Mucosa of rectum (tissue), 2 donors: ENCODE data around the gene GRIP2.

ENCODE experiments used
- H3K27ac ChIP-seq, 2 donors: one replicate each; pipeline ENCODE4 v1.7.0; 2013; ENCODE audit warnings: inconsistent platforms in 2 of 2, low read depth in 2 of 2, low read length in 2 of 2
- H3K27me3 ChIP-seq, 2 donors: one replicate each; pipeline ENCODE4 v1.7.0; 2013; ENCODE audit warnings: low read length in 2 of 2; ENCODE audit not compliant: control insufficient read depth in 2 of 2, insufficient read depth in 2 of 2
- H3K36me3 ChIP-seq, 2 donors: one replicate each; pipeline ENCODE4 v1.7.0; 2013; ENCODE audit warnings: low read length in 2 of 2; ENCODE audit not compliant: control insufficient read depth in 2 of 2, insufficient read depth in 2 of 2
- H3K4me1 ChIP-seq, 2 donors: one replicate each; pipeline ENCODE4 v1.7.0; 2013; ENCODE audit warnings: low read length in 2 of 2, mild to moderate bottlenecking in 1 of 2; ENCODE audit not compliant: control insufficient read depth in 2 of 2, insufficient read depth in 2 of 2
- H3K4me3 ChIP-seq, 2 donors: one replicate each; pipeline ENCODE4 v1.7.0; 2013; ENCODE audit warnings: low read length in 2 of 2
- H3K9ac ChIP-seq, 2 donors: one replicate each; pipeline ENCODE4 v1.7.0; 2013; ENCODE audit warnings: low read length in 2 of 2, low read depth in 1 of 2, mild to moderate bottlenecking in 1 of 2
- H3K9me3 ChIP-seq, 2 donors: one replicate each; pipeline ENCODE4 v1.7.0; 2013; ENCODE audit warnings: low read length in 2 of 2; ENCODE audit not compliant: control insufficient read depth in 2 of 2
- donor health status: healthy.
- donor health status: Normal muscosa, but diverticular disease.

Gene GRIP2

DNA sequence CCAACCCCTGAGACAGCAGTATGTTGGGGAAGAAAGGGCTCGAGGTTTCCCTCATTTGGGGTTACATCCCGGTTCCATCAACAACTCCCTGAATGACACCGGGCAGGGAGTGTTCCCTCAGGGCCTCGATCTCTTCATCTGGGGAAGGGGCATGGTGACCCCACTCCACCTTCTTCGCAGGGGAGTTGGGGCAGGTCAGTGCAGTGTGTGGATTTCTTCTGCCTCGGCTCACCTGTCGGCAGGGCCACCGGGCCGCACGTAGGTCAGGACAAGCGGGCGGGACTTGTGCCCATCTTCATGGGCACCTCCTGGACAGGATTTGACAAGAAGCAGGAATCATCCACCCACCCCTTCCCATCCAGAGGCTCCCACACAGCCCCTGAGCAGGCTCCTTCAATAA is 17.4 kb downstream of the GRIP2 start:
- Histone ChIP-seq H3K27ac (no peak overlapping the region), H3K4me1 (peaks cover 0 to 2% of the 10 kb centered on the region in 2 donors), H3K36me3 (no peaks in the 10 kb centered on the region), H3K4me3 (no peak overlapping the region), H3K9ac (no peak overlapping the region), H3K27me3 (no peaks in the 10 kb centered on the region), H3K9me3 (no peaks in the 10 kb centered on the region)

DNA sequence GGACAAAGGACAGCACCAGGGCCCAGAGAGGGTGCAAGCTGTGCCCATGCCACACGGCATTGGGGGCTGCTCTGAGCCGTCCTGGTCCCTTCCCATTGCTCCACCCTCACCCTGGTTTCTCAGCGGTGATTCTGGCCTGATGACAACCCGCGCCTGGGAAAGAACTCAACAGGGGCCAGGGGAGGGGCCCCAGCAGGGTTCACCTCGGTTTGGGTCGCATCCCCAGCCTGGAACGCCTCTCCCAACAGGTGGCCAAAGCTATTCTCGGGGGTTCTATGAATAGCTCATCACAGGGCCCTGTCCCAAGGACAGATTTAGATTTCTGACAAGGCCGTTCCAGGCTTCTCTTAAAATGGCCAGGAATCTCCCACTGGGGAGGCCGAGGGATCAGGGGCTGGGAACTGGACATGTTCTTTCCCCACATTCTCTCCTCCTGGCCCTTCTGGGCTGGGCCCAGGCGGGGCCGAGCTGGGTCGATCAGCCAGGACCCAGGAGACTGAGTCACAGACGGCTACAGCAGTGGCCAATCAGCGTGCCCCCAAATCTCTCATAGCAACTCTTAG is 17.9 kb downstream of the GRIP2 start:
- Histone ChIP-seq H3K27me3 (no peaks in the 10 kb centered on the region), H3K36me3 (no peaks in the 10 kb centered on the region), H3K4me1 (peaks cover 0 to 2% of the 10 kb centered on the region in 2 donors), H3K9me3 (no peaks in the 10 kb centered on the region), H3K4me3 (no peak overlapping the region), H3K9ac (no peak overlapping the region), H3K27ac (no peak overlapping the region)

DNA sequence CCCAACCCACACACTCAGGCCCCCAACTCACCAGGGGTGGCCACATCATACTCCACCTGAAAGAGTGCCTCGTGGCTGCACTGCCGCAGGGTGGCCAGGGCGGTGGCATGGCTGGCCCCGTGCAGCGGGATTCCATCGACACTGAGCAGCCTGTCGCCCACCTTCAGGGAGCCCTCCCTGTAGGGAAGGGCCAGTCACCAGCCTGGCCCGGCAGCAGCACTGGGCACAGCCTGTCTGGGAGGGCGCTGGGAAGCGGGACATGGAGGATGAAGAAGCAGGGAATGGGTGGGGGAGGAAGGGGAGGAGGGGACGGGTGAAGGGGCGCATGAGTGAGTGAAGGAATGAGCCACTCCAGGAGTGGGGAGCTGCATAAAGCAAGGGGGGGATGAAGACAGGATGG is 18.5 kb downstream of the GRIP2 start:
- Histone ChIP-seq H3K9me3 (no peaks in the 10 kb centered on the region), H3K27ac (no peak overlapping the region), H3K9ac (no peak overlapping the region), H3K4me3 (no peak overlapping the region), H3K27me3 (no peaks in the 10 kb centered on the region), H3K36me3 (no peaks in the 10 kb centered on the region), H3K4me1 (peaks cover 0 to 2% of the 10 kb centered on the region in 2 donors)

DNA sequence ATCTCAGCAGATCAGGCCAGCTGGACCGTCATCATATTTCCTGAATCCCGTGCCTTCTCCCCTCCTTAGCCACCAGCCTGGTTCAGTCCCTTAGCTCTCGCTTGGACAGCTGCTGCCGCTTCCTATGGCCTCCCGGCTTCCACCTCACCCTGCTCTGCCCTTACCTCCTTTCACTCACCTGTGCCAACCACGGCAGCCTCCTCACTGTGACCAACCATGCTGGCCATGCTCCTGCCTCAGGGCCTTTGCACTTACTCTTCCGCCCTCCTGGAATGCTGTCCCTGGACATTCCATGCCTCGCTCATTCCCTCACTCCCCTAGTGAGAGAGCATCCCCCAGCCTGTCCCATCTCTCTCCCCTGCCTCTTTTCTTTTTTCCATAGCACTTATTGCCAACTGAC is 19.2 kb downstream of the GRIP2 start:
- no peaks in the 10 kb centered on the region for H3K4me1 ChIP-seq
- H3K4me3 ChIP-seq: no peak overlapping the region
- no peak overlapping the region for H3K27ac ChIP-seq
- H3K9me3 ChIP-seq: no peaks in the 10 kb centered on the region
- H3K27me3 ChIP-seq: no peaks in the 10 kb centered on the region
- H3K9ac ChIP-seq: no peak overlapping the region
- H3K36me3 ChIP-seq: no peaks in the 10 kb centered on the region

DNA sequence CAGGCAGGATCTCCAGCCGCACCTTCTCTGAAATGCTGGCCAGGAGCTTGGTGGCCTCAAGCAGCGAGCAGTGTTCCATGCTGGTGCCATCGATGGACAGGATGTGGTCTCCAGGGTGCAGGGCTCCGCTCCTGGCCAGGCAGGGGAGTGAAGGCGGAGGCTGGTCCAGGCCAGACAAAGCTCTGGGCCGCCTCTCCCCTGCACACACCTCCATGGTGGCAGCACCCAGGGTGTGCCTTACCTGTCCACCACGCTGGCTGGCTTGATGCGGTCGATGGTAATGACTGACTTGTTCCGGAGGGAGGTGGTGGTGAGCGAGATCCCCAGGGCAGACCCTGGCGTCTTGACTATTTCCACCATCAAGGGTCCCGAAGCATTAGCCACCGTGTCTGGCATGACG is 20.0 kb downstream of the GRIP2 start:
- no peaks in the 10 kb centered on the region for H3K4me1 ChIP-seq
- H3K36me3 ChIP-seq: no peaks in the 10 kb centered on the region
- no peak overlapping the region for H3K9ac ChIP-seq
- H3K9me3 ChIP-seq: no peaks in the 10 kb centered on the region
- H3K27ac ChIP-seq: no peak overlapping the region
- no peaks in the 10 kb centered on the region for H3K27me3 ChIP-seq
- H3K4me3 ChIP-seq: no peak overlapping the region

DNA sequence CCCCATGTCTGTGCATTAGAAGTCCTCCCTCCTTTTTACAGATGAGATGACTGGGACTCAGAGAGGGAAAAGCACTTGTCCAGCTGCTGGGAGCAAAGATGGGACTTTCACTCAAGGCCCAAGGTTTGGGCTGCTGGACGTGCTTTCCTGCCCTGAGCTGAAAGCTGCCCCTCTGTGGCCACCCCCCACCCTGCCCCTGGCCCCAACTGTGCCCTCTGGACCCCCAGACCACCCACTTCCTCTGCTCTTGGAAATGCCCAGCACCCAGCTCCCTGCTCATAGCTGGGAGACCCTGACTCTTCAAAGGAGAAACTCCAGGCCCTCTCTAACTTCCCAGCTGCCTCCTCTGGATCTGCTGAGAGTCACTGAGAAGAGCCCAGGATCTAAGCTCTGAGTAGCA is 20.7 kb downstream of the GRIP2 start:
- Histone ChIP-seq H3K9me3 (no peaks in the 10 kb centered on the region), H3K9ac (no peak overlapping the region), H3K4me1 (no peaks in the 10 kb centered on the region), H3K36me3 (no peaks in the 10 kb centered on the region), H3K27me3 (no peaks in the 10 kb centered on the region), H3K4me3 (no peak overlapping the region), H3K27ac (no peak overlapping the region)

DNA sequence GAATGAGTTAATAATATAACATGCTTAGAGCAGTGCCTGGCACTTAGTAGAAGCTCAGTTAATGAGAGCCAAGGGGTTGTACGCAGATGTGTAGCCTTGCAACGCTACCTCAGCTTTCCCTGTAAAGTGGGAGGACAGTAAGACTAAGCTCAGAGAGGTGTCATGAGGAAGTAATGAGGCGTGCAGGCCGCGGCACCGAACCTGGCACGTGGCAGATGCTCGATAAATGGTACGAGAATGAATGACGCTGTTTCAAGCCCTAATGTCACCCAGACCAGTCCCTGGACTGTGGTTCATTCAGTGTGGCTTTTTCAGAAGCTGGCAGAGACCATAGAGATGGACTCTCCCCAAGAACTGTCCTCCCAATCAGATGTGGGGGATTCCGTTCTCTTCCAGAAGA is 21.2 kb downstream of the GRIP2 start:
- no peaks in the 10 kb centered on the region for H3K36me3 ChIP-seq
- no peaks in the 10 kb centered on the region for H3K27me3 ChIP-seq
- no peak overlapping the region for H3K4me3 ChIP-seq
- no peaks in the 10 kb centered on the region for H3K4me1 ChIP-seq
- no peak overlapping the region for H3K27ac ChIP-seq
- no peak overlapping the region for H3K9ac ChIP-seq
- H3K9me3 ChIP-seq: no peaks in the 10 kb centered on the region

DNA sequence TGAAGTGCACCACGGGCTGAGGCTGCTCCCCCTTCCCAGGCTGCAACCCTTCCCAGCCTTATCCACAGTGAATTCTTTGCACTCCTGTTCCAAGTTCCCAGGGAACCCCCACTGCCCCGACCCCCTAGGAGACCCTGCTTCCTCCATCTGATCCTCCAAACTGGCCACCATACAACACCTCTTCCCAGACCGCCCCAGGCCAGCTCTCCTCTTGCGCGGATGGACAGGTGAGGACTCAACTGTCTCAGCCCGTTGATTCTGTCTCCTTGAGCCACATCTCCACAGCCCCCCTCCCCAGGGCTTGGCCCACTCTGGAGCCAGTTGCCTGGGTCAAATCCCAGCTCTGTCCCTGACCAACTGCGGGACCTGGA is 21.7 kb downstream of the GRIP2 start:
- Histone ChIP-seq H3K36me3 (no peaks in the 10 kb centered on the region), H3K27me3 (no peaks in the 10 kb centered on the region), H3K9me3 (no peaks in the 10 kb centered on the region), H3K4me1 (no peaks in the 10 kb centered on the region), H3K27ac (no peak overlapping the region), H3K9ac (no peak overlapping the region), H3K4me3 (no peak overlapping the region)

DNA sequence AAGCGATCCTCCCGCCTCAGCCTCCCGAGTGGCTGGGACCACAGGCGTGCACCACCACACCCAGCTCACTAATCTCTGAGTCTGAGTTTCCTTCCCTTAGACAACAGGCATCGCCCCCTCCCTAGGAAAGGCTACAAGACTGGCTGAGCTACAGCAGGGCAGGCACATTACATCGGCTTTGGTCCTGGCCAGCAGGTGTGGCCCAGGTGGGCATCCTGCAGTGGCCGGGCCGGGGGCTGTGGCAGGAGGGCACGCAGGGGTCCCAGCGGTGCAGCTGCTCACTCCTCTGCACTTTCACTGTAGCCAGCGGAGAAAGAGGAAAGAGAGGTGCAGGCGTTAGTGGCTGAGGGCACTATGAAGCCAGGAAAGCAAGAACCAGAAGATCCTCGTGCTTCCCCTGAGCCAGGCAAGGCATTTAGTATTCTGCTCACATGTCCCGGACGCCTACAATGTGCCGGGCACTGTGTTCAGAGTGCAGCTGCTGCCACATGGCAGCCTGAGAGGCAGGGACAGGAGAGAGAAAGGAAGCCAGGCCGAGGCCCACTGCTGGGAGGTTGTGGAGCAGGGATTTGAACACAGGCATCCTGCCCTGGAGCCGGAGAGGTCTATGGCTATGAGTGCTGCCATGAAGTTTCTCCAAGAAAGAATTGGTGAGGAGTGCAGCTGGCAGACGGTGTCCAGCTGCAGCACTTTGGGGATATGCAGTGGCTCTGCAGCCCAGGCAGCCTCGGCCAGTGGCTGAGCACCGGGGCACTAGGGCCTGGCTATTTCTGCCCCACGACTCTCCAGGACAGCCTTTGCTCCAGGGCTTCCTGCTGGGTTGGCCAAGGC is 22.3 kb downstream of the GRIP2 start:
- no peaks in the 10 kb centered on the region for H3K4me1 ChIP-seq

DNA sequence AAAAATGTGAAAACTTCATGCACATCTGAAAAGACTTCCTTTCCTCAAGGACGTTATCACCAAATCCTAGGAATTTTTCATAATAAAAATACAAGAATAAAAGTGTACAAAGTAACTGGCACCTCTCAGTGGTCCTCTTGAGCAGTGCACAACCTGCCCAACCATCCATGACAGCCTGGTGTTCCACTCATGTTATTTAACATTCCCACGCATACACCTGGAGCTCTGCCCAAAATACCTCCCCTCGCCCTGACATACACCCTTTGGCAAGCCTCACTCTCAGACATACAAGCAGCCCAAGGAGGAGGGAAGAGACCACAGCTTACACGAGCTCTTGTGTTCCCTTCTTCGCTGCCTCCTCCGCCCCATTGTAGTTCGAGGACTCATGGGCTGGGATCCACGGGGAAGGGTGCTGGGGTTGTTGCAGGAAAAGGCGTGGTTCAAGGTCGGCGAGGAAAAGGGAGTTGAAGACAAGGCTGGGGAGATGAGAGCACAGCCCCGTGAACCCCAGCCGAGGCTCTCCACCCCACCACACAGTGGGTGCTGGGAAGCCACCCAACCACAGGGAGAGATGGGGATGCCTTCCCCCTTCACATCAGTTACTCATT is 23.3 kb downstream of the GRIP2 start:
- no peaks in the 10 kb centered on the region for H3K9me3 ChIP-seq
- no peaks in the 10 kb centered on the region for H3K36me3 ChIP-seq
- H3K4me3 ChIP-seq: no peak overlapping the region
- no peaks in the 10 kb centered on the region for H3K4me1 ChIP-seq
- H3K9ac ChIP-seq: no peak overlapping the region
- H3K27me3 ChIP-seq: no peaks in the 10 kb centered on the region
- H3K27ac ChIP-seq: no peak overlapping the region

More for the DNA sequence above, 22.3 kb downstream of the GRIP2 start:
- no peak overlapping the region for H3K9ac ChIP-seq
- no peaks in the 10 kb centered on the region for H3K9me3 ChIP-seq
- no peak overlapping the region for H3K4me3 ChIP-seq
- H3K36me3 ChIP-seq: no peaks in the 10 kb centered on the region
- H3K27ac ChIP-seq: no peak overlapping the region
- no peaks in the 10 kb centered on the region for H3K27me3 ChIP-seq
